Kidney (tissue), 14 donors: ENCODE data around the gene CHAF1A. TPM values are rescaled to one million over a fixed set of nuclear protein-coding genes. Genes with fewer than 3 reads are reported as not detected.

ENCODE experiments used
- DNase-seq, 5 donors: peaks; one replicate each; pipeline ENCODE4 v3.0.0-alpha.2; 2013 to 2020
- FAIRE-seq: peaks from 2 replicates; lab custom pipeline; 2012; peaks lifted over from hg19 to GRCh38; lab: Jason Lieb, UNC
- H3K27ac ChIP-seq, 2 donors: one replicate each; pipeline ENCODE4 v1.7.0; 2013; ENCODE audit warnings: low read depth in 2 of 2, low read length in 2 of 2, inconsistent platforms in 1 of 2
- H3K27me3 ChIP-seq: one replicate; pipeline ENCODE4 v1.7.1; 2013; ENCODE audit warnings: low read length, inconsistent platforms; ENCODE audit not compliant: control insufficient read depth, insufficient read depth
- H3K36me3 ChIP-seq, 3 donors: one replicate each; pipeline versions ENCODE4 v1.7.0 to v1.7.1; 2013; ENCODE audit warnings: low read length in 3 of 3, control low read depth in 1 of 3, inconsistent platforms in 1 of 3; ENCODE audit not compliant: insufficient read depth in 3 of 3, control insufficient read depth in 2 of 3
- H3K4me1 ChIP-seq, 3 donors: one replicate each; pipeline versions ENCODE4 v1.7.0 to v1.7.1; 2013; ENCODE audit warnings: low read length in 3 of 3, inconsistent platforms in 1 of 3, low read depth in 1 of 3; ENCODE audit not compliant: control insufficient read depth in 2 of 3, insufficient read depth in 2 of 3
- H3K4me3 ChIP-seq, 3 donors: one replicate each; pipeline versions ENCODE4 v1.7.0 to v1.8.1; 2013; ENCODE audit warnings: low read length in 3 of 3, control low read depth in 1 of 3, inconsistent platforms in 1 of 3
- H3K9ac ChIP-seq, 3 donors: one replicate each; pipeline versions ENCODE4 v1.7.0 to v1.7.1; 2013; ENCODE audit warnings: low read length in 3 of 3, control low read depth in 1 of 3, inconsistent platforms in 1 of 3
- H3K9me3 ChIP-seq, 3 donors: one replicate each; pipeline versions ENCODE4 v1.7.0 to v1.7.1; 2013; ENCODE audit warnings: low read length in 3 of 3, control low read depth in 1 of 3, inconsistent platforms in 1 of 3; ENCODE audit not compliant: control insufficient read depth in 2 of 3, insufficient read depth in 1 of 3
- CTCF ChIP-seq: IDR thresholded peaks from 3 replicates; pipeline ENCODE4 v1.5.1; 2012; ENCODE audit warnings: mild to moderate bottlenecking, moderate library complexity, borderline replicate concordance; ENCODE audit not compliant: insufficient read depth; ENCODE audit errors: extremely low read depth
- intact Hi-C: fragments of 100-400 bp; cut with DNase I; formaldehyde crosslinking; loops from one replicate; pipeline ENCODE4 v1.11.1; 2022
- polyA plus RNA-seq: library from polyadenylated mRNA; stranded (reverse); fragments of 350-450 nt; fragmentation: Illumina TruSeq; extraction: RNeasy Lipid Tissue Mini Kit (QIAGEN cat#74804); gene quantifications from one replicate; pipeline ENCODE4 v1.2.3, GENCODE V29; 2014; ENCODE audit warnings: low read depth, low replicate concordance; ENCODE audit not compliant: insufficient read depth
- total RNA-seq: library from RNA; stranded (reverse); fragmentation: NEBNext Ultra II Directional; extraction: Animal tissue kit (Norgen Biotek cat#: 25700); gene quantifications from one replicate; pipeline ENCODE4 v1.2.1, GENCODE V29; 2021
- donor health status: control.
- donor health status: control.
- donor health status: control.
- donor health status: control.
- donor health status: control.
- donor health status: DM: yes; HTN: yes; CAD: no.
- donor health status: Normal renal cell carcinoma (clear cell type).

The CHAF1A gene
- total and polyA plus RNA-seq, 2 donors from 2014 or later, result 2.7 to 10.0 TPM

GRCh38 chr19:4482721-4483364, 80.4 kb downstream of the CHAF1A start:
- FAIRE-seq (no peak), DNase-seq (no peak)
- H3K4me3 ChIP-seq, result no peak overlapping the region
- no peak overlapping the region for H3K9ac ChIP-seq
- peaks cover 0 to 2% (median 0%) of the 10 kb centered on the region in 3 donors for H3K36me3 ChIP-seq
- no peaks in the 10 kb centered on the region for H3K9me3 ChIP-seq
- H3K27me3 ChIP-seq, result no peaks in the 10 kb centered on the region
- no peak overlapping the region for H3K27ac ChIP-seq
- intact Hi-C loops, result no loop called here
- no peak for TF ChIP-seq CTCF
- no peaks in the 10 kb centered on the region for H3K4me1 ChIP-seq

GRCh38 chr19:4483385-4483784, 80.9 kb downstream of the CHAF1A start:
- FAIRE-seq, result no peak
- Histone ChIP-seq H3K9ac (no peak overlapping the region), H3K4me3 (no peak overlapping the region), H3K4me1 (no peaks in the 10 kb centered on the region), H3K9me3 (no peaks in the 10 kb centered on the region), H3K36me3 (peaks cover 0 to 3% (median 3%) of the 10 kb centered on the region in 3 donors), H3K27ac (no peak overlapping the region), H3K27me3 (no peaks in the 10 kb centered on the region)
- no peak for TF ChIP-seq CTCF
- no peak for DNase-seq
- intact Hi-C loops, result no loop called here

GRCh38 chr19:4487572-4487971, 85.1 kb downstream of the CHAF1A start:
- intact Hi-C loops, result no loop called here
- no peak overlapping the region for H3K27ac ChIP-seq
- DNase-seq, result no peak
- H3K4me3 ChIP-seq, result no peak overlapping the region
- peaks cover 7 to 12% (median 7%) of the 10 kb centered on the region in 3 donors for H3K36me3 ChIP-seq
- no peak overlapping the region for H3K9ac ChIP-seq
- H3K4me1 ChIP-seq, result peaks cover 0 to 3% (median 0%) of the 10 kb centered on the region in 3 donors
- no peak for FAIRE-seq
- TF ChIP-seq CTCF, result no peak
- H3K27me3 ChIP-seq, result no peaks in the 10 kb centered on the region
- peaks cover 0 to 3% (median 0%) of the 10 kb centered on the region in 3 donors for H3K9me3 ChIP-seq

- Histone ChIP-seq H3K27me3 (no peaks in the 10 kb centered on the region), H3K27ac (no peak overlapping the region), H3K4me1 (peaks cover 0 to 3% (median 0%) of the 10 kb centered on the region in 3 donors), H3K9ac (no peak overlapping the region), H3K36me3 (peaks cover 7 to 19% (median 13%) of the 10 kb centered on the region in 3 donors), H3K9me3 (peaks cover 0 to 3% (median 0%) of the 10 kb centered on the region in 3 donors), H3K4me3 (no peak overlapping the region)
- TF ChIP-seq CTCF, result no peak
- FAIRE-seq, result no peak
- no peak for DNase-seq
- intact Hi-C loops, result no loop called here
These were observed 86.1 kb downstream of the CHAF1A start for GRCh38 chr19:4488496-4488895.
